OCI-LY1 (cell line): ENCODE results near the gene RMDN3.

Experiments
- CTCF ChIP-seq: fragments of 200-600 bp; sonication (generic), shearing (Covaris generic); IDR thresholded peaks from 2 replicates; pipeline ENCODE4 v1.5.1; 2017; ENCODE audit warnings: mild to moderate bottlenecking, antibody characterized with exemption, low read length, moderate library complexity, mixed read lengths
- EZH2 ChIP-seq: fragments of 200-600 bp; sonication (generic), shearing (Covaris generic); IDR thresholded peaks from 2 replicates; pipeline ENCODE4 v1.8.0; 2017; ENCODE audit warnings: borderline replicate concordance, mixed run types, mild to moderate bottlenecking, antibody characterized with exemption, low read length, moderate library complexity, mixed read lengths

GRCh38 chr15:40767838-40768500 lies 12.9 kb upstream of the RMDN3 start:
- TF ChIP-seq CTCF (no peak), EZH2 (no peak)
